Astrocyte of the spinal cord (primary cell): ENCODE results near the gene MAP4K4.

Experiments
- DNase-seq: peaks from one replicate; pipeline ENCODE4 v3.0.0; 2011; ENCODE audit warnings: low read depth, low spot score
- H3K4me3 ChIP-seq: 2 replicates; pipeline ENCODE4 v1.5.1; 2011; ENCODE audit warnings: low read depth, mild to moderate bottlenecking, low read length, moderate library complexity
- in situ Hi-C: cut with HindIII; loops from 2 replicates; pipeline ENCODE4 v1.10.0; 2017; ENCODE audit warnings: low sequenced_read_pairs
- TF ChIP-seq, protein P1 (sequence below): IDR thresholded peaks from 2 replicates; pipeline ENCODE4 v1.5.1; 2012; ENCODE audit warnings: low read depth, mild to moderate bottlenecking, low read length, inconsistent platforms

Gene MAP4K4

DNA sequence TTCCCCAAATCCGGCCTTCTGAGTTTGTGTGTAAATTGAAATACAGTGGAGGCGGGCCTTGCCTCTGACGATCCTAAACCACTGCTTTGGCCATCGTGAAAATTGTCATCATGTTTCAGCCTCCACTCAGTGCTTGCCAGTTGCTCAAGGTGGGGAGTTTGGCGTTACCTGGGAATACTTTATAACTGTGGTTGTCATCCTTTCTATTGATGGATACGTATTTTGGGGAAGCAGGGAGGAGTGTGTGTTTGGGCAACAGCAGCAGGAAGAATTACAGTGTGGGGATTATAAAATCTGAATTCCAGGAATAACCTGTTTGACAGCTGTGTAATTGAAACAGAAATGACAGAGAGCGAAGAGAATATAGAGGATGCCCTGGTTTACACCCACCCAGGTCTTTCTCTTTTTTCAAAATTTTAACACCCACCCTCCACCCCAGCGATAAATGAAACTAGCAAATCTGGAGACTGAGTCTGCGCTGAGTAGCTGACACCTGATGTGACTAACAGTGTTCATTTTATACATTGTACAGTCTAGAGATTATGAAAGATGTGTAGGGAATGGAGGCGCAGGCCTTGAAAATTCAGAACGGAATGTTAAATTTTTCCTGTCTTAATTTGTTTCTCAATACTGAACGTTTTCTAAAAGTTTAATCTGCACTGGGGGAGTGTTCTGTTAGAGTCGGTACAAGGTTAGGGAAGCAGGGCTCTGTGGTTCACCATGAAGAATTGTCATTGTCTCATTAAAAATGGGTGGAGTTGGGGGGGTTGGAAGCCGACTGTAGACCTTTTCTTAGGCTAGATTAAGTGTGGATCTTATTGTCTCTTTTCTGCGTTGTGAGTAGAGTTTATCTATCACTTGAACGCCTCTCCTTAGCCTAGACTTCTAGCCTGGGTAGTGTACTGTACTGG, 1.6 kb downstream of the MAP4K4 start:
- H3K4me3 ChIP-seq: peak overlapping the region; percentile 92
- DNase-seq: peak; percentile 44
- TF ChIP-seq, protein P1, sequence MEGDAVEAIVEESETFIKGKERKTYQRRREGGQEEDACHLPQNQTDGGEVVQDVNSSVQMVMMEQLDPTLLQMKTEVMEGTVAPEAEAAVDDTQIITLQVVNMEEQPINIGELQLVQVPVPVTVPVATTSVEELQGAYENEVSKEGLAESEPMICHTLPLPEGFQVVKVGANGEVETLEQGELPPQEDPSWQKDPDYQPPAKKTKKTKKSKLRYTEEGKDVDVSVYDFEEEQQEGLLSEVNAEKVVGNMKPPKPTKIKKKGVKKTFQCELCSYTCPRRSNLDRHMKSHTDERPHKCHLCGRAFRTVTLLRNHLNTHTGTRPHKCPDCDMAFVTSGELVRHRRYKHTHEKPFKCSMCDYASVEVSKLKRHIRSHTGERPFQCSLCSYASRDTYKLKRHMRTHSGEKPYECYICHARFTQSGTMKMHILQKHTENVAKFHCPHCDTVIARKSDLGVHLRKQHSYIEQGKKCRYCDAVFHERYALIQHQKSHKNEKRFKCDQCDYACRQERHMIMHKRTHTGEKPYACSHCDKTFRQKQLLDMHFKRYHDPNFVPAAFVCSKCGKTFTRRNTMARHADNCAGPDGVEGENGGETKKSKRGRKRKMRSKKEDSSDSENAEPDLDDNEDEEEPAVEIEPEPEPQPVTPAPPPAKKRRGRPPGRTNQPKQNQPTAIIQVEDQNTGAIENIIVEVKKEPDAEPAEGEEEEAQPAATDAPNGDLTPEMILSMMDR: no peak
- in situ Hi-C loops: no loop called here

DNA sequence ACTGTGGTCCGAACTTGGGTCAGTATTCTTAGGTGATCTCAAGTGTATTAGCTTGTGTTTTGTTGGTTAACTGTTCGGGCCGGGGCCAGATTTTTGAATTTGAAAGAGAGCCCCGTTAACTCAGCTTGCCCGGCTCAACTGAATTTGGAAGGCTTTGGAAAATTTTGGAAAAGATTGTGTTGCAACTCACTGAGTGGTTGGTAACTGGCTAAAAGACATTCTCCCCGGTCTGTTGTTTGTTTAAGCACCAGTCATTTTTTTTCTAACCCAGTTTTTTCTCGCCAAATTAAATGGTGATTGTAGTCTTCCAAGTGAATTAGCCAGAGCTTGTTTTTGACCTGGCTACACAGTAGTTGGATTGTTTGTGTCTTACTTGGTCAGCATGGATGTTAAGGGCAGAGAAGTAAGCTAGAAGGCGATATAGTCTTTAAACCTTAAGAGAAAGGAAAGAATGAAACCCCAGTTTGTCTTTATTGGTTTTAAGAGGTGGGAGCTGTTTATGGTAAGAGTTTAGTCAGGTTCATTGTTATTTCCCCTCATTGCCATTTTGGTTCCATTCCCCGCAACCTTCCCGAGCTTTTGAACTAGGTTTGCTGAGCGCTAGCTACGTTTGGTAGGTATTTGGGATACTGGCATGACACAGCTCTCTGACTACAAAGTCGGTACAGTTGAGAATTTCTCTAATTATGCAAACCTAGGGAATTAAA, 2.4 kb downstream of the MAP4K4 start:
- in situ Hi-C loops: no loop called here
- H3K4me3 ChIP-seq: peak overlapping the region; percentile 92
- DNase-seq: no peak
- TF ChIP-seq, protein P1: no peak

DNA sequence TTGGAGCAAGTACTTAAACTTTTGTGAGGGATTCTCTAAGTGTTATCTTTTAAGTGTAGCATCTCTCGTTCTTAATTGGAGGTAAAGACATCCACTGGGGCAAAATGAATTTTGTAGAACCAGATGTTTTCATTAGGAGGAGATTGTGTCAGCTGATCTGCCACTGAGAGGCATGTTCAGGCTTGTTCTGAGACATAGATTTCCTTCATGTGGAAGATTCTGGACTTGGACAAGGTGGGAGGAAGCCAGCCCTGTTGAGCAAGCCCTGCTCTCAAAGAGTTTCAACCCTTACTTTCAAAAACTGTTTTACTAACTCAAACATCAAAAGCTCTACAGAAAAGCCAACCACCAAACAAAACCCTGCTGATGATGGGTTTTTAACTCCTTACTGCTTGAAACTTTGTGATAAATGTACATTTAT, 6.5 kb downstream of the MAP4K4 start:
- no peak overlapping the region for H3K4me3 ChIP-seq
- in situ Hi-C loops: no loop called here
- peak; percentile 60 for DNase-seq
- TF ChIP-seq, protein P1: no peak

DNA sequence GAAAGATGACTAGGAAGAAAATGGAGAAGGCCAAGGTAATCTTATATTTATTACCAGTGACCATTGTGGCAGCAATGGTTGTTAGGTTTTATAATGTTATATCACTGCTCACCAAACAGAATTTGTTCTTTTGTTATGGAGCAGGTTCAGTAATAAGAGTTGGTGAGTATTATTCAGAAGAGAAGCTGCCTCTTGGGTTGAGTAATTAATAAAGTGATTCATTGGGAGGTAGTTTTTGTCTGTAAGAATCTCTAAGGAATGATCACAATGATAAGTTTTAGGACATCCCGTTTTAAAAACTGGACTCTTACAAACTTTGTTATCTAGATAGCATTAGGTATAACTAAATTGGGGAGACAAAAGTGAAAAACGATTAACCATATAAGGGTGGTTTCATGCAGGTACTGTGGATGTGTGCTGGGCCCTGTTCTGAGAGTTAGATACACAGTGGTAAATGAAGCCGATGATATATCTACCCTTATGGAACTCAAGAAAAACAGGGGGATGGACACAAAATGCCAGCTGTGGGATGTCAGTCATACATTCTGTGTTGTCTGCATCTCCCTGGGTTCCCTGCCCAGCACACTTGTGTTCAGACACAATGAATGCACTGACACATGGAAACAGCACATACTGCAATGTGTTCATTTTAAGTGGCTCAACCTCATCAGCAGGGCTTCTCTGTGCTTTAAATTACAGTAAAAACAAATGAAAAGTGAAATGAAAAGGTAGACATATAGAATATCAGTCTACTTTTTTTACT, 7.5 kb downstream of the MAP4K4 start:
- in situ Hi-C loops: no loop called here
- DNase-seq: no peak
- TF ChIP-seq, protein P1: no peak
- no peak overlapping the region for H3K4me3 ChIP-seq

DNA sequence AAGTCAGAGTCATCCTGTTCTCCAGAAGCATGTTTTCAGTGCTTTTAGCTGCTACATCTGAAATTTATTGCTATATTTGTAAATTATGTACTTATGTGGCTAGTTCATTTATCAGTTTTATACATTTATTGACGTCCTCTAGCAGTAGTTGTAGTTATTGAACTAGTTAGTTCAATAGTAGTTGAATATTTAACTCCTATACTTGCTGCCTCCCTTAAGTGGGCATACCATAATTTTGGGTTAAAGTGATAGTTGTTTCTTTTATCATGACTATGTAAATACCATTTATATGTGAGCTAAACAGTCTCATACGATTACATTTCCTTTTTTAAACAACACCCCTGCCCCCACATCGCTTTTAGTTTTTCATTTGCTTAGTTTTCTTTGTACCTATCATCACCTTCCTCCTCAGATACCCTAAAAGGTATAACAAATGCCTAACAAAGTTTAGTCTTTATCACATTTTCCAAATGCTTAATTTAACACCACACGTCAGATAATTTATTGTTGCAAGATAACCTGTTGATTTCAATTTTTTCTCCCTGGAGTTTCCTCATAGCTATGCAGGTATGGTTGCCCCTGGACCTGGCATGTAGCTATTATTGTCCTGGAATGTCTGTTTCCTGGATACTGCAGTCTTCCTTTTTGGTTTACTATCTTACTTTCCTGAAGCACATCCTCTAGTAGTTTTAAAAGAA, 8.8 kb downstream of the MAP4K4 start:
- TF ChIP-seq, protein P1: no peak
- in situ Hi-C loops: no loop called here
- no peak overlapping the region for H3K4me3 ChIP-seq
- DNase-seq: no peak

DNA sequence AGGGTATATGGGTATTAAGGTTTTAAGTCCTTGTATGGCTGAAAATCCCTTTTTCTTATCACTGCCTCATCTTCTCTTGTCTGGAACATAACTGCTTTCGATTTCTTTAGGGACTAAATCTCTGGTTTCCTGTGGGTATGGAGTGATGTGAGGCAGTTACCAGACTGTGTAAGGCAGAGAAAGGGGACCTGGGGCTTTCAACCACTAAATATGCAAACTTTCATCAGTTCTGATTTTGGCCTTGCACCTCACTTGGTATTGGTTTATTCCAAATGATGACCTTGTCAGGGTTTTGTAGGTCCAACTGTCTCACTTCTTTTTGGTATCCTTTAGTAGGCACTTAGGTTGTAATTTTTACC, 9.3 kb downstream of the MAP4K4 start:
- TF ChIP-seq, protein P1: no peak
- DNase-seq: no peak
- no peak overlapping the region for H3K4me3 ChIP-seq

More for the DNA sequence above, 9.3 kb downstream of the MAP4K4 start:
- in situ Hi-C loops: no loop called here
